BE2C (cell line): Measurements from ENCODE around the gene TBC1D8.
A peak's percentile ranks its signal among the peaks of the same experiment; 100 is the strongest.

Experiments used
- DNase-seq: peaks from one replicate; pipeline ENCODE4 v3.0.0-alpha.2; 2020
- H3K27me3 ChIP-seq: fragments of 250-450 bp; sonication (Bioruptor Pico); 2 replicates; pipeline ENCODE4 v1.5.1; 2020; ENCODE audit warnings: mild to moderate bottlenecking
- H3K36me3 ChIP-seq: fragments of 250-450 bp; sonication (Bioruptor Pico); 2 replicates; pipeline ENCODE4 v1.5.1; 2020; ENCODE audit warnings: mild to moderate bottlenecking
- H3K4me1 ChIP-seq: fragments of 250-450 bp; sonication (Bioruptor Pico); 2 replicates; pipeline ENCODE4 v1.5.1; 2020
- H3K4me3 ChIP-seq: 2 replicates; pipeline ENCODE4 v1.5.1; 2011; ENCODE audit warnings: low read depth, low read length
- H3K9me3 ChIP-seq: fragments of 250-450 bp; sonication (Bioruptor Pico); 2 replicates; pipeline ENCODE4 v1.5.1; 2020
- TF ChIP-seq, protein P1 (sequence below): IDR thresholded peaks from 2 replicates; pipeline ENCODE4 v1.5.1; 2012; ENCODE audit warnings: mild to moderate bottlenecking, low read depth, low read length

Gene TBC1D8

DNA sequence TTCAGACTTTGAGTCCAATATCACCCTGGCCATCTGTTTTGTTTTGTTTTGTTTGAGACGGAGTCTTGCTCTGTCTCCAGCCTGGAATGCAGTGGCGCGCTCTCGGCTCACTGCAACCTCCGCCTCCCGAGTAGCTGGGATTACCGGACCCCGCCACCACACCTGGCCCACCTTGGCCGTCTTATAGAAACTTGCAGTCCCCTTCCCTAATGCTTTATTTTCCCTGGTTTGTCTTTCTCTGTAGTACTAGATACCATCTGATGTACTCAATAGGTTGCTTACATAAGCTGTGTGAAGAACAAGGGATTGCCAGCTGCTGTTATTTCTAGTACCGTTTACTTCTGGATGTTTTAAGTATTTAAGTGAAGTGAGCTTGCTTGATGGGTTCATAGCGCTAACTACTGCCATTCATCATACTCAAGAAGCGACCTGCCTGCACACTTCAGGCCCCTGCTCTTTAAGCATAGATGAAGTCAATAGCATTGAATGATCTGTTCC lies 147.9 kb downstream of the TBC1D8 start:
- H3K9me3 ChIP-seq = no peaks in the 10 kb centered on the region
- peaks cover 56% of the 10 kb centered on the region for H3K36me3 ChIP-seq
- no peak for DNase-seq
- TF ChIP-seq, protein P1, sequence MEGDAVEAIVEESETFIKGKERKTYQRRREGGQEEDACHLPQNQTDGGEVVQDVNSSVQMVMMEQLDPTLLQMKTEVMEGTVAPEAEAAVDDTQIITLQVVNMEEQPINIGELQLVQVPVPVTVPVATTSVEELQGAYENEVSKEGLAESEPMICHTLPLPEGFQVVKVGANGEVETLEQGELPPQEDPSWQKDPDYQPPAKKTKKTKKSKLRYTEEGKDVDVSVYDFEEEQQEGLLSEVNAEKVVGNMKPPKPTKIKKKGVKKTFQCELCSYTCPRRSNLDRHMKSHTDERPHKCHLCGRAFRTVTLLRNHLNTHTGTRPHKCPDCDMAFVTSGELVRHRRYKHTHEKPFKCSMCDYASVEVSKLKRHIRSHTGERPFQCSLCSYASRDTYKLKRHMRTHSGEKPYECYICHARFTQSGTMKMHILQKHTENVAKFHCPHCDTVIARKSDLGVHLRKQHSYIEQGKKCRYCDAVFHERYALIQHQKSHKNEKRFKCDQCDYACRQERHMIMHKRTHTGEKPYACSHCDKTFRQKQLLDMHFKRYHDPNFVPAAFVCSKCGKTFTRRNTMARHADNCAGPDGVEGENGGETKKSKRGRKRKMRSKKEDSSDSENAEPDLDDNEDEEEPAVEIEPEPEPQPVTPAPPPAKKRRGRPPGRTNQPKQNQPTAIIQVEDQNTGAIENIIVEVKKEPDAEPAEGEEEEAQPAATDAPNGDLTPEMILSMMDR = no peak
- H3K4me1 ChIP-seq = no peaks in the 10 kb centered on the region; the same call in 1 of the 2 replicates
- peak overlapping the region; percentile 93 for H3K4me3 ChIP-seq
- H3K27me3 ChIP-seq = no peaks in the 10 kb centered on the region

DNA sequence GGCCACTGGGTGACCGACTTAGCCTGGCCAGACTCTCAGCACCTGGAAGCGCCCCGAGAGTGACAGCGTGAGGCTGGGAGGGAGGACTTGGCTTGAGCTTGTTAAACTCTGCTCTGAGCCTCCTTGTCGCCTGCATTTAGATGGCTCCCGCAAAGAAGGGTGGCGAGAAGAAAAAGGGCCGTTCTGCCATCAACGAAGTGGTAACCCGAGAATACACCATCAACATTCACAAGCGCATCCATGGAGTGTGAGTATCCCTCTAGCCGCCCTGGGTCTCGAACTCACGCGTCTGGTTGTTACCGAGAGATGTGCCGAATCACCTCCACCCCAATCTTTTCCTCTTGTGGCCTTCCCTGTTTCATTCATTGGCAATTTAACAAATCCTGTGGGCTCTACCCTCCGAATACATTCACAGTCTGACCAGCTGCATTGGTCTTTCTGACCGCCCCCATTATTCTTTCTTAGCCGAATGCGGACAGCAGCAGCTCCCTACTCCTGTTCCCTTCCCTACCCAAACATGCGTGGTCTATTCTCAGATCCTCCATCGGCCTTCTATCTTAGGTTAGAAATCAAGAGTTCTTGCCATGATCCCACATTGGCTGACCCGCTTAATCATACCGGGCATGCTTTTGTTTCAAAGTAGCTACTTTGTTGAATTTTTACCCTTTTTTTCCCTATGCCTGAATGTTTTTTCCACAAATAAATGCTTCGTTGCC lies 148.5 kb downstream of the TBC1D8 start:
- H3K9me3 ChIP-seq = no peaks in the 10 kb centered on the region
- H3K36me3 ChIP-seq = peaks cover 53% of the 10 kb centered on the region
- no peak for DNase-seq
- peak overlapping the region; percentile 93 for H3K4me3 ChIP-seq
- H3K4me1 ChIP-seq = no peaks in the 10 kb centered on the region; the same call in 1 of the 2 replicates
- no peaks in the 10 kb centered on the region for H3K27me3 ChIP-seq
- TF ChIP-seq, protein P1 = no peak

DNA sequence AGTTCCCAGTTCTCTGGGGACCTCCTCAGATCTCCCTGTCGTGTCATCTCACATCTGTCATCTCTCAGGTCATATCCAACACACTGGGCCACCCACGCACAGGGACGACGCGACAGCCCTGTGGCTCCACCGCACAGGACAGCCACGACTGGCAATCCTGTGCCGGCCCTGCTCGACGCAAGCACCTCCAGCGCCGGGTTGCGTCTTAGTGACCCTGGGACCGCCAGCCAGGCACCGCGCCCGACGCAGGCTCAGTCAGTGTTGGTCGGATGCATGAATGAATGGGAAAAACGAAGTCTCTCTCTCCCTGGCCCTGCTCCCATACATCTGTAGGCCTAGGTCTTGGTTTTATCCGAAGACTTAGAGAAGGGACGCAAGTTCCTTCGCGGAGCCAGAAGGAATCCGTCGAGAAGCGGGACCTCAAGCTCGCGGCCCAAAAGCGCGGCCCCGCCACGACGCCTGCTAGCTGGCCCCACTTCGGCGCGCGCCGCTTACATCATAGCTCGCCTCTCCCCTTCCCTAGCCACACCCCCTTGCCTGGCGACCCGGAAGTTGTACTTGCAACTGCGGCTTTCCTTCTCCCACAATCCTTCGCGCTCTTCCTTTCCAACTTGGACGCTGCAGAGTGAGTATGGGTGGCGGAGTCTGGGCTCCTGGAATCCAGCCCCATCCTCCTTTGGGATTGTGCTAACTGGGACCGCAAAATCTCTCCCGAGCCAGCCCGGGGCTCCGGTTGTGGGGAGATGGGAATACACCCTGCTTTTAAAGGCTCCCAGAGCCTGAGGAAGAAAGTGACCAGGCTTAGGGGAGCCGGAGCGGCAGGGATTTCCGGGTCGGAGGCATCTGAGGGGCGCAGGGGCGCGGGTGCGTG lies 149.3 kb downstream of the TBC1D8 start, which contains the start of gene RPL31:
RPL31 (plus strand) TSS at position 599 of the 871 bp plus-strand sequence. CDS start 413 bp downstream, outside the sequence.
- Histone ChIP-seq H3K4me3 (peak within 1 kb of the TSS; percentile 93), H3K4me1 (no peaks in the 10 kb centered on the region; the same call in 1 of the 2 replicates), H3K27me3 (no peaks in the 10 kb centered on the region), H3K9me3 (no peaks in the 10 kb centered on the region), H3K36me3 (peaks cover 45% of the 10 kb centered on the region)
- TF ChIP-seq, protein P1 = no peak
- peak; percentile 92 for DNase-seq

DNA sequence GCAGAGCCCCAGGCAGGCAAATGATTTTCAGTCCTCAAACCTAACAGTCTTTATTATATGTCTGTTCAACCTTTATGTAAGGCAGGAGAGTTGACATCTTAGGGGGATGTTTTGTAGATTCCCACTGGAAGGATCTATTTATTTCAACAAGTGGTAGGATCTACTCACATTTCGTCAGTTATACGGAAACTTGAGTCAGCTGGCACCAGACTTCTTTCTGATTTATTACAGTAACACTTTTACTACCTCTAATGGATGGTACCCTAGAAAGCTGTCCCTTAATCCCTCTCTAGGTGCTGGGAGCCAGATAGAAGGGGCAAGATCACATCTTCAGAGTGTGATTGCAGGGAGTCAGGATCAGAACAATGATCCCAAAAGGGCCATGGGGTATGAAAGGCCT lies 151.2 kb downstream of the TBC1D8 start:
- Histone ChIP-seq H3K27me3 (no peaks in the 10 kb centered on the region), H3K4me1 (no peaks in the 10 kb centered on the region; the same call in 1 of the 2 replicates), H3K36me3 (peaks cover 26% of the 10 kb centered on the region), H3K9me3 (no peaks in the 10 kb centered on the region), H3K4me3 (no peak overlapping the region)
- no peak for DNase-seq
- TF ChIP-seq, protein P1 = no peak

DNA sequence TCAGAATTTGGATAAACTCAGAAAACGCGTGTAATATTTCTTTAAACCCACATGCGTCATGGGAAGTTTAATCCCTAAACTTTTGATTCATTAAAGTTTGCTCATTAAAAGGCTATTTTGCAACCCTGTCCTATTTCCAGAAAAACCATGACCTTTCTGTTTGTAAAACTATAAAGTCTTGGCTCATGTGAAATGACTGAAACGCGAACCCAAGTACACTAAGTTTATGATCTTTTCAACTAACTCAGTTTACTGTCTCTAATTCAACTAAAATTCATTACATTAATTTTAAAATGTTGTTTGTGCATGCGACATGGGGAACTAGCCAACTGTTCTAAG lies 153.0 kb downstream of the TBC1D8 start:
- Histone ChIP-seq H3K4me3 (no peak overlapping the region), H3K36me3 (peaks cover 8% of the 10 kb centered on the region), H3K27me3 (no peaks in the 10 kb centered on the region), H3K4me1 (no peaks in the 10 kb centered on the region; the same call in 1 of the 2 replicates), H3K9me3 (no peaks in the 10 kb centered on the region)
- TF ChIP-seq, protein P1 = no peak
- no peak for DNase-seq
